ENCODE data around the gene DNASE1L1.
"Not testable (repeated sequence)": the region's sequence is repeated elsewhere in the genome, so short reads cannot be mapped to it uniquely, and the experiment has no call there.

Gene DNASE1L1

GRCh38 chrX:154403192-154403591 lies 5.9 kb downstream of the DNASE1L1 start:
- DNase-seq = no peak

DNA sequence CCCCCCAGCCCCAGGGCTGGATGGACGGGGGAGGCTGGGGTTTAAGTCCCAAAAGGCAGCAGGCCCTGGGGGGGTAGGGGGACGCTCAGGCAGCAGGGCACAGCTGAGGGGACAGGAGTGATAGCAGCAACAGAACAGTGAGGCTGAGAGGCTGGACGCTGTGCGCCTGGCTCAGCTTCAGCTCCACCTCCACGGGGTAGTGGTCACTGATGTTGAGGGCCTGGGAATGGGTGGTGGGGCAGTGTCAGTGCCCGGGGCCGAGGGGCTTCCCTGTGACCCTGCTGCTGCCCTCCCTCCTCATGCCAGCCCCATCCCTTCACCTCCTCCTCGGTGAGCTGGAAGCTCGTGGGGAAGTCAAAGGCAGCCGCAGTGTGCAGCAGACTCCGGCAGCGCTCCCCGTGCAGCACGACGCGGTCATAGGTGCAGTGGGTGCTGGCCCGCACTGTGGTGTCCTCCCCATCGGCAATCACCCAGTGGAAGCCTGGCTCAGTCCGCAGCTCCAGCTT lies 6.4 kb downstream of the DNASE1L1 start:
- DNase-seq = no peak

GRCh38 chrX:154401918-154402621 lies 7.0 kb downstream of the DNASE1L1 start:
- peak; percentile 33 for DNase-seq

- peak; percentile 38 for DNase-seq
Measured at GRCh38 chrX:154401045-154401799, 7.8 kb downstream of the DNASE1L1 start.

GRCh38 chrX:154400369-154400817 lies 8.7 kb downstream of the DNASE1L1 start:
- DNase-seq = not testable (repeated sequence)

GRCh38 chrX:154399527-154400368 lies 9.3 kb downstream of the DNASE1L1 start:
- DNase-seq = no peak

DNA sequence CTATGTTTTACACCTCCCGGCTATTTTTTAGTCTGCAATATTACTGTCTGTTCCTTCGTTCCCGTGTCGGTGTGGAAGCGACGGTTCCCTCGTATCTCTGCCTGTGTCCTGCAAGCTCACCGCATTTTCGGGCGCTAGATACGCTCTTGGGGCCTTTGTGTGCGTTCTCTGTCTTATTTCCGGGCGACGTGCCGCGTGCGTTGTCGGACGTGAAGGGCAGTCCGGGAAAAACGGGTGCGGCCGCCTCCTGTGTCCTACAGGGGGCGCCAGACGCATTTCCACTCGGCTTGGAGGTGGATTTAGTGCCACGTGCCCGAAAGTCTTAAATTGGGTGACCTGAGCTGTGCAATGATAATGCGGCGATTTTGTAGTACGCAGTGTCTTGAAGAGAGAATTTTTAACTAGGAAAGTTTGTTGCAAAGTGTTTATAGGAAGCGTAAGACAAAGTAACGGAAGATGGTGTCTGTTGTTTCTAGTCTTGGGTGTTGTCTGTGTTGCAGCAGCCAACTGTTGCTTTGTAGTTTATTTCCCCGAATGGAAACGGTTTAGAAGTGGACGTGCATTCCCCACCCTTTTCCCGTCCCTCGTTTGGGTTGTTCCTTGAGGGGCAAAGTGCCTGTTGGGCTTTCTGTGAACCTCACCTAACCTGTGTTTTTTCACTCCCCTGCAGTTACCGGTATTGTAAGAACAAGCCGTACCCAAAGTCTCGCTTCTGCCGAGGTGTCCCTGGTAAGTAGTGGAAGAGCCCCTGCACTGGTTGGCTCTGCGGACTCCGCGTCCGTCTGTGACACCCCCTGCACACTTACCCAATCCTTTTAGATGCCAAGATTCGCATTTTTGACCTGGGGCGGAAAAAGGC lies 10.2 kb downstream of the DNASE1L1 start:
- DNase-seq = peak; percentile 80

DNA sequence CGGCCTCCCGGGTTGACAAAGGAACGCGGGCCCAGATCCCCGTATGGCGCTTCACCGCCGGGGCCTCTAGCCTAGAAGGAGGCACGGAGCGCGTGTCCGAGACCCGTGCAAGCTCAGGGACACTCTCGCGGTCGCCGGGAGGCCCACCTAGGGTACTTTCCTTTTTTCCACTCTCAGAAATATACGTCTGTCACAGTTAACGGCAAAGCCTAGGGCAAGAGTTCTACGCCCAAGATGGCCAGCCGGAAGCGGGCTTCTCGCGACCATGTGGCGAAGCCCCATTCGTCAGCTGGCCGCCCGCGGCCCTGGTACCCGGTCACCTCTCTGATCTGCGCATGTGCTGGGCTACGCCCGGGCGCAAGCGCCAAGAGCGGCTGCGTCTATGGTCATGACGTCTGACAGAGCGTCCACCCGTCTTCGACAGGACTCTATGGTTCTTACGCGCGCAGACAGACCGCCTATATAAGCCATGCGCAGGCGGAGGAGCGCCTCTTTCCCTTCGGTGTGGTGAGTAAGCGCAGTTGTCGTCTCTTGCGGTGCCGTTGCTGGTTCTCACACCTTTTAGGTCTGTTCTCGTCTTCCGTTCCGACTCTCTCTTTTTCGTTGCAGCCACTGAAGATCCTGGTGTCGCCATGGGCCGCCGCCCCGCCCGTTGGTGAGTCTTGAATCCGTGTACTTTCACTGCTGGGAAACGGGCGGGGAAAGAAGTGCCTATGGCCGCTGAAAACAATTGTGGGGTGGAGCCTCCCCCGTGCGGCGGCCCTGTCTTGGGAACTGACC lies 11.0 kb downstream of the DNASE1L1 start, which contains the start of gene RPL10:
Gene RPL10 (plus strand): TSS at position 490 of the 780 bp plus-strand sequence. CDS start 143 bp downstream, at position 633.
- DNase-seq = peak; percentile 97

DNA sequence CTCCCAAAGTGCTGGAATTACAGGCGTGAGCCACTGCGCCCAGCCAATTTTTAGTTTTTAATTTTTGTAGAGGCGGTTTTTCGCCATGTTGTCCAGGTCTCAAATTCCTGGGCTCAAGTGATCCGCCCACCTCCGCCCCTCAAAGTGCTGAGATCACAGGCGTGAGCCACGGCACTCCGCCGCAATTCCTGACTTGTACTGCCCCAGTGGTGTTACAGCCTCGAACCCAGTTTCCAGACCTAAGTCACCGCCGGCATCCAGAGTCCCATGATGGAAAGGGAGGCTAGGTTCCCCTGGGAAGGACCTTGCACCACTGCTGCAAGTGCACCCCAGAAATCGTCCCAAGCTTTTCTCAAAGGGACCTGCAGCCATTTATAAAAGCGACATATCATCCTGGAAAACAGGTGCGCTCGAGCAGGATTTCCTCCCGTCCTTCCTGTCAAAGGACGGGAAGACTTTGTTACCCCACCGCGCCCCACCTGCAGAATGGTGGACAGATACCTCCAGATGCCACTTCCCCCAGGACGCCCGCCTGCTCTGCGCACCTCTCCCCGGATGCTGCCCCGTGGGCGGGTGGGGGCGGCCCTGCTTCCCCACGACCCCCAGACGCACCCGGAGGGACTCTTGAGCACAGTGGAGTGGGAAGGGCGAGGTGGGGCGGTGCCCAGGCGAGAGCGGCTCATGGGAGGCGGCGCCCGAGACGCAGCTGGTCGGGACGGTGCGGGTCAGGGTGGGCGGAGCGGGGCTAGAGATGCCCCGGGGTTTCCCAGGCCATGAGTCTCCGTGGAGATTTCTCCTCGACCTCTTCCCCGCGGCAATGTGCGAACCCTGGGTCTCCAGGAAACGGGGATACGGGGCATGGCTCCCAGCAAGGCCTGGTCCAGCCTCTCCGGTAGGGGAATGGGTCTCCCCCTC lies 11.8 kb downstream of the DNASE1L1 start:
- DNase-seq = peak; percentile 60

- DNase-seq = not testable (repeated sequence)
Measured at GRCh38 chrX:154396363-154396762, 12.7 kb downstream of the DNASE1L1 start.

DNA sequence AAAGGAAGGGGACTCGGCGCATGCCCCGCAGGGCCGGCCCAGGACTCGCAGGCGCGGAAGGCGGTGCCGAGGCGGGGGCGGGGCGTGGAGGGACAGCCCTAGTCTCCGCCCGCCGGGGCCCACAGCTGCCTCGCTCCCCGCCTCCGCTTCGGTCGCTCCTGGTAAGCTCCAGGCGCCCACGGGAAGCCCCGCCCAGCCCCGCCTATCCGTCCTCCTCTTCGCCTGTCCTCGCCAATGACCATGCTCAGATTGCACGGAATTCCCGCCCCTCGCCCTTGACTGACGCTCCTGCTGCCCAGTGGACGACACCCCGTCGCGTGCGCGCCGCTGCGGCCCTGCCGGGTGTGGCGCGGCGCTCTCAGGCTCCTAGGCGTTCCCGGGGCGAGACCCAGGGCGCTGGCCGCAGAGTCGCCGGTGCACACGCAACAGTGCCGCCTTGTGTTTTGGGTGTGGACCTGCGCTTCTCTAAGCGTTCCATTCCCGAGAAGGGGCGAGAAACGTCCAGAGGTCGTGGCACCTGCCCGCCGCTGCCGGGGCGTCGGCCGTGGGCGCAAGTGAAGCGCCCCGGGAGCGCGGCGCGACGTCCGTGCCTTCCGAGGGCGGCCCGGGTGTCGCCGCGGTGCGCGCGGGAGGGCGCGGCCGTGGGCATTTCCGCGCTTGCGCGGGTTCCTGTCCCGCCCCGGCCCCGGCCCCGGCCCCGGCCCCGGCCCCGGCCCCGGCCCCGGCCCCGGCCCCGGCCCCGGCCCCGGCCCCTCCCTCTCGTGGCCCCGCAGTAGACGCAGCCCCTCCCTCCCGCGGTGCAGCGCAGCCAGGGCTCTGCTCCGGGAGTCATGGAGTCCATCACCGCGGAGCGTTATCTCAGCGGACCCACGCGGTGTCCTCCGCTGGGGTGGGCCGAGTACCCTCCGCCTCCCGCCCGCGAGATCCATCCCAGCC lies 19.0 kb downstream of the DNASE1L1 start:
- not testable (repeated sequence) for DNase-seq

DNA sequence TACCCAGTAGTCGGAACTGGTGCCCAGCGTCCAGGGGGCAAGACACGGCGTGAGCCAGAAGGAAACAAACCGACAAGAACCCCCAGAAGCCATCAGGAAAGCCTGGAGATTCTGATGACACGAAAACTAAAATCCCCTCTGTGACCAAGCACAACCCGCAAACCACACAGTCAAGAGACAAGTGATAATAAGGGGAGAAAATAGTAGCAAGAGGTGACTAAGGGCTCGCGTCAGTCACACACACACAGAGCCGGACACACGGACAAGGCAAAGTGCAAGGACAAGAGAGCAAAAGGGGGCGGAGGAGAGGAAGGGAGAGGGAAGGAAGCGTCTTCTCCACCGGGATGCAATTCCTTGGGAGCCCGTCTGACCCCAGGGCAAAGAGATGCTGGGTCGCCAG lies 20.4 kb downstream of the DNASE1L1 start:
- not testable (repeated sequence) for DNase-seq

- DNase-seq = not testable (repeated sequence)
Measured at GRCh38 chrX:154388094-154388493, 21.0 kb downstream of the DNASE1L1 start.

GRCh38 chrX:154384284-154384892 lies 24.7 kb downstream of the DNASE1L1 start:
- no peak for DNase-seq

DNA sequence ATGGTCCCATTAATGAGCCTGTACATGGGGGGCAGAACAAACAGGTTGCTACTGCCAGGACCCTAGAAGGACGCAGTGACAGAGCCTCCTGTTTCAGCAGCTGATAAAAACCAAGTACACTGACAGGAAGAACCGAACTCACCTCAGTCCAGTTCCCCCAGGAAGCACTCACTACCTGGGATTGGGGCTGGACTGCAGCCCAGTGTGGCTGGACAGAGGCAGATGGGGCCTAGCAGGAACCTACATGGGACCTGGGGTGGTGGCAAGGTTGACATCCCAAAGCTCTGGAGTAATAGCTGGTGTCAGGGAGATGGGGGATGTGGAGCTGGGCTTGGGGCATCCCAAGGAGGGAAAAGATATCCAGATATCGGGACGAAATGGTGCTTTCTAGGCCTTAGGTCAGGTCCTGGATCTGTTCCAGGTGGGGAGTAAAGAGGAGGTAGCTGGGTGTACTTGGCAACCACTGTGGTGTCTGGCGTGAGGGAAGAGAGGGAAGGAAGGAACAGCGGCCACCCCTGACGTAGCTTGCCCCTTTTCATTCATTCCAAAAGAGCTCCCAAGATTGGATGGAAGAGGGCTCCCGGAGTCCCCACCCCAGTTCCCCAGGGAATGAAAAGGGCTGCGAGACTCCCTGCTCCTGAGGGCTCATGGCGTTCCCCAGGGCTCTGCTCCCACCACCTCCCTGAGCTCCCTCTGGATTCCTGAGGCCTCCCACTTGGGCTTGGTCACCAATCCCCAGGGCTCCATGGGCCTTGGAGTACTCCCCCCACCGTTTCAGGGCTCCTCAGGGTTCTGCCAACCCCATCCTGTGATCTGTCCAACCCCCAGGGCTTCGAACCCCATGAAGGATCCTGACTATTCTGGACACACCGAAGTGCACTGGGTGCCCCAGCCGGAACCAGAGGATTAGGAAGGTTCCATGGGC lies 25.4 kb downstream of the DNASE1L1 start:
- no peak for DNase-seq

DNA sequence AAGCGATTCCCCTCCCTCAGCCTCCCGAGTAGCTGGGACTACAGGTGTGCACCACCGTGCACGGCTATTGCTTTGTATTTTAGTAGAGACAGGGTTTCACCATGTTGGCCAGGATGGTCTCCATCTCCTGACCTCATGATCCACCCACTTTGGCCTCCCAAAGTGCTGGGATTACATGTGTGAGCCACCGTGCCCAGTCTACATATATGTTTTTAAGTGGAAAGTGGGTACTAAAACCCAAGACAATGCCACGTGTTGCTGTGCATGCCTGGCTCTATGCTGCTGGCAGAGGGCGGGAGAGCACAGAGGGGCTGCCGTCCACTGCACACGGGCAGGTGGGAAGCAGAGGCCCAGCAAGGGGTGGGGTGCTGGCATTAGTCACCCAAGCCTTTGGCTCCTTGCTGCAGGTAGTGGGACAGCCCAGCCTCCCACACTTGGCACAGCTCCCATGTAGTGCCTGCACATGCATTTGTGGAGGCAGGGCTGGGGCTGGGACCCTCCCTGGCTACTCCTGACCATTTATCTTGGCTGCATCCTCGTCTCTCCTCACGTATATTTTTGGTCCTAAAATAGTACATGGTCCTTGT lies 26.5 kb downstream of the DNASE1L1 start:
- no peak for DNase-seq

GRCh38 chrX:154381271-154381670 lies 27.8 kb downstream of the DNASE1L1 start:
- no peak for DNase-seq
